Measurements from ENCODE around the gene TMIGD2. TPM values are rescaled to one million over a fixed set of nuclear protein-coding genes. Genes with fewer than 3 reads are reported as not detected.

Gene TMIGD2
- total RNA-seq, 1 donor from 2014 or later: 0.19 TPM

DNA sequence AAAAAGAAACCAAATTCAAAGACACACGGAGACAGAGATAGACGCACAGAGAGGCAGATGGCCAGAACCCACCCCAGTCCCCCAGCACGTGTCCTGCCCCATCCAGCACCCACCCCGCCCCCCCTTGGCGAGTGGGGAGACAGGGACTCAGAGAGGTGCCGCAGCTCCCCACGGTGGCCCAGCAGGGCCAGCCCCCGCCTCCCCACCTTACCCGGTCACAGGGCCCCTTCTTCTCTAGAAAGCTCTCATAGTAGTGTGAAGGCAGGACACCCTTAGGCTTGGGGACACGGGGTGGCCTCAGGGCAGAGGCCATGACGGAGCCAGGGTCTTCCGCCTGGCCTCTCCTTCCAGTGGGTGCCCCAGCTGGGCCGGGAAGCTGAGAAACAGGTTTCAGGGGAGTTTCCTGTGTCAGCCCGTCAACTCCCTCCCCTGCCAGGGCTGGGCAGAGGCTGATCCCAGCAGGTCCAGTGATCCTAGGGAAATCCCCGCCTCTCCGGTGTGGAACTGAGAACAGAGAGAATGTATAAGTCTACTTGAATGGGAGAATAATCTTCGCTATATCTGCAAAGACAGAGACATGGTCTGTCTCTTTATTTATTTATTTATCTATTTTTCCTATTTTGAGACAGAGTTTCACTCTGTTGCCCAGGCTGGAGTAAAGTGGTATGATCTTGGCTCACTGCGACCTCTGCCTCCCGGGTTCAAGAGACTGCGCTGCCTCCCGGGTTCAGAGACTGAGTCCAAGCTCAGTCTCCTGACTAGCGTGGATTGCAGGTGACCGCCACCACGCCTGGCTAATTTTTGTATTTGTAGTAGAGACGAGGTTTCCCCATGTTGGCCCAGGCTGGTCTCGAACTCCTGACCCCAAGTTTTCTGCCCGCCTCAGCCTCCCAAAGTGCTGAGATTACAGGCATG is 36.5 kb upstream of the TMIGD2 start, which contains the start of gene STAP2:
STAP2 (minus strand) TSS at position 387 of the 915 bp plus-strand sequence; CDS start at position 313, 74 bp downstream.
- peak within 1 kb of the TSS; percentile 76 for H3K4me2 ChIP-seq
- TF ChIP-seq EZH2phosphoT487 (IDR thresholded peaks at IDR 0.05) (no peak), EZH2 (IDR thresholded peaks at IDR 0.05) (no peak)
- TF ChIP-seq, protein P1, sequence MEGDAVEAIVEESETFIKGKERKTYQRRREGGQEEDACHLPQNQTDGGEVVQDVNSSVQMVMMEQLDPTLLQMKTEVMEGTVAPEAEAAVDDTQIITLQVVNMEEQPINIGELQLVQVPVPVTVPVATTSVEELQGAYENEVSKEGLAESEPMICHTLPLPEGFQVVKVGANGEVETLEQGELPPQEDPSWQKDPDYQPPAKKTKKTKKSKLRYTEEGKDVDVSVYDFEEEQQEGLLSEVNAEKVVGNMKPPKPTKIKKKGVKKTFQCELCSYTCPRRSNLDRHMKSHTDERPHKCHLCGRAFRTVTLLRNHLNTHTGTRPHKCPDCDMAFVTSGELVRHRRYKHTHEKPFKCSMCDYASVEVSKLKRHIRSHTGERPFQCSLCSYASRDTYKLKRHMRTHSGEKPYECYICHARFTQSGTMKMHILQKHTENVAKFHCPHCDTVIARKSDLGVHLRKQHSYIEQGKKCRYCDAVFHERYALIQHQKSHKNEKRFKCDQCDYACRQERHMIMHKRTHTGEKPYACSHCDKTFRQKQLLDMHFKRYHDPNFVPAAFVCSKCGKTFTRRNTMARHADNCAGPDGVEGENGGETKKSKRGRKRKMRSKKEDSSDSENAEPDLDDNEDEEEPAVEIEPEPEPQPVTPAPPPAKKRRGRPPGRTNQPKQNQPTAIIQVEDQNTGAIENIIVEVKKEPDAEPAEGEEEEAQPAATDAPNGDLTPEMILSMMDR (IDR thresholded peaks at IDR 0.05): no peak
- H3K4me1 ChIP-seq: peaks cover 18% of the 10 kb centered on the region
- H3F3A ChIP-seq (ENCODE audit: low read depth): peaks cover 35% of the 10 kb centered on the region
- H3K27ac ChIP-seq: no peak within 1 kb of the TSS
- peaks cover 18% of the 10 kb centered on the region for H3K27me3 Mint-ChIP-seq (ENCODE audit: insufficient read depth, low read depth)
- H3K27ac Mint-ChIP-seq: peak within 1 kb of the TSS; percentile 88
- H3K4me3 ChIP-seq: peak within 1 kb of the TSS; percentile 35
- peak within 1 kb of the TSS; percentile 58 for H2AFZ ChIP-seq (replicated peaks)
- no peaks in the 10 kb centered on the region for H3K9me3 Mint-ChIP-seq
- H4K20me1 ChIP-seq (ENCODE audit: low read depth): no peaks in the 10 kb centered on the region
- peak within 1 kb of the TSS; percentile 68 for H3K4me3 Mint-ChIP-seq
- H3K36me3 Mint-ChIP-seq: peaks cover 24% of the 10 kb centered on the region
- peak within 1 kb of the TSS; percentile 35 for H3K9ac ChIP-seq
- peaks cover 25% of the 10 kb centered on the region for H3K4me1 Mint-ChIP-seq
- H3K9me3 ChIP-seq (ENCODE audit: low read depth): no peaks in the 10 kb centered on the region
- DNase-seq (ENCODE audit: low spot score): peak; percentile 51
- no peaks in the 10 kb centered on the region for H3K36me3 ChIP-seq
- no peaks in the 10 kb centered on the region for H3K79me2 ChIP-seq (ENCODE audit: low read depth)
- H3K27me3 ChIP-seq: peaks cover 9% of the 10 kb centered on the region

DNA sequence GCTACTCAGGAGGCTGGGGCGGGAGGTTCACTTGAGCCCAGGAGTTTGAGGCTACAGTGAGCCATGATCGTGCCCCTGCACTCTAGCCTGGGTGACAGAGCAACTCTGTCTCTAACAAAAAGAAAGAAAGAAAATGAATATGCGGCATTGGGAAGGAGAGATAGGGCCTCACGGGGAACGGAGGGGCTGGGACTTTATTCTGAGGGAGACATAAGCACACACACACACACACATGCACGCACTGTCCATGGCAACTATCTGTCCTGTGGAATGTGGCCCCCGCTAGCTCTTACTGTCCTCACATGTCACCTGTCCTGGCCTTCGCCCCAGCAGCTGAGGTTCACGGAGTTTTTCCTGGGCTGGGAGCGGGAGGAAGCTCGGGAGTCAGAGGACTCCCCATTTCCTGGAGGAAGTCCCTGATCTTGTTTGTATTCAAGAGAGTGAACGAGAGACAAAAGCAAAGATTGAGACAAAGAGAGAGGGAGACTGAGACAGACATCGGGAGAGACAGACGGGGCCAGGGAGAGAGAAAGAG is 35.8 kb upstream of the TMIGD2 start:
- peaks cover 25% of the 10 kb centered on the region for H3K4me1 Mint-ChIP-seq
- no peaks in the 10 kb centered on the region for H3K9me3 Mint-ChIP-seq
- peak overlapping the region; percentile 74 for H3K27ac Mint-ChIP-seq
- Histone ChIP-seq H3K79me2 (ENCODE audit: low read depth) (no peaks in the 10 kb centered on the region), H3K4me2 (peak overlapping the region; percentile 76), H3K9me3 (ENCODE audit: low read depth) (no peaks in the 10 kb centered on the region), H4K20me1 (ENCODE audit: low read depth) (no peaks in the 10 kb centered on the region), H3K36me3 (no peaks in the 10 kb centered on the region), H3K4me1 (peaks cover 18% of the 10 kb centered on the region), H2AFZ (replicated peaks) (peak overlapping the region; percentile 58), H3K27me3 (peaks cover 9% of the 10 kb centered on the region), H3K9ac (no peak overlapping the region), H3K27ac (no peak overlapping the region), H3F3A (ENCODE audit: low read depth) (peaks cover 31% of the 10 kb centered on the region), H3K4me3 (peak overlapping the region; percentile 35)
- H3K27me3 Mint-ChIP-seq (ENCODE audit: insufficient read depth, low read depth): peaks cover 15% of the 10 kb centered on the region
- H3K36me3 Mint-ChIP-seq: peaks cover 24% of the 10 kb centered on the region
- peak overlapping the region; percentile 68 for H3K4me3 Mint-ChIP-seq
- TF ChIP-seq EZH2 (IDR thresholded peaks at IDR 0.05) (no peak), EZH2phosphoT487 (IDR thresholded peaks at IDR 0.05) (no peak)
- TF ChIP-seq, protein P1 (IDR thresholded peaks at IDR 0.05): no peak
- peak; percentile 42 for DNase-seq (ENCODE audit: low spot score)

DNA sequence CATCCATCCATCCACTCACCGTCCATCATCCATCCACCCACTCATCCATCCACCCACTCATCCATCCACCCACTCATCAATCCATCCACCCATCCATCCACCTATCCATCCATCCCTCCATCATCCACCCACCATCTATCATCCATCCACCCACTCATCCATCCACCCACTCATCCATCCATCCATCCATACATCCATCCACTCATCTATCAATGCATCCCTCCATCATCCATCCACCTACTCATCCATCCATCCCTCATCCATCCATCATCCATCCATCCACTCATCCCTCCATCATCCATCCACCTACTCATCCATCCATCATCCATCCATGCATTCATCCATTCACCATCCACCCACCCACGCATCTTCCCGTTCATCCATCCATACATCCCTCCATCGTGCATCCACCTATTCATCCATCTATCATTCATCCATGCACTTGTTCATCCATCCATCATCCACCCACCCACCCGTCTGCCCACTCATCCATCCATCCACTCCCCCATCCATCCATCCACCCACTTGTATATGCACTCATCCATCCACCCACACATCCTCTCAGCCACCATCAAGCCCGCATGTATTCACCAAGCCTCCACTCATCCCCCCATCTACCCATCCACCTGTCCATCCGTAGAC is 32.9 kb upstream of the TMIGD2 start:
- Mint-ChIP-seq H3K36me3 (peaks cover 24% of the 10 kb centered on the region), H3K9me3 (no peaks in the 10 kb centered on the region), H3K4me1 (peaks cover 18% of the 10 kb centered on the region), H3K4me3 (peak overlapping the region; percentile 5), H3K27me3 (ENCODE audit: insufficient read depth, low read depth) (peaks cover 16% of the 10 kb centered on the region), H3K27ac (no peak overlapping the region)
- H3K79me2 ChIP-seq (ENCODE audit: low read depth): no peaks in the 10 kb centered on the region
- no peak overlapping the region for H3K27ac ChIP-seq
- no peak overlapping the region for H3K9ac ChIP-seq
- H3K4me3 ChIP-seq: no peak overlapping the region
- peaks cover 14% of the 10 kb centered on the region for H3K4me1 ChIP-seq
- no peak overlapping the region for H2AFZ ChIP-seq (replicated peaks)
- peaks cover 9% of the 10 kb centered on the region for H3K27me3 ChIP-seq
- H3K36me3 ChIP-seq: no peaks in the 10 kb centered on the region
- peaks cover 17% of the 10 kb centered on the region for H3F3A ChIP-seq (ENCODE audit: low read depth)
- no peaks in the 10 kb centered on the region for H4K20me1 ChIP-seq (ENCODE audit: low read depth)
- TF ChIP-seq EZH2phosphoT487 (IDR thresholded peaks at IDR 0.05) (no peak), EZH2 (IDR thresholded peaks at IDR 0.05) (no peak)
- H3K9me3 ChIP-seq (ENCODE audit: low read depth): no peaks in the 10 kb centered on the region
- no peak for DNase-seq (ENCODE audit: low spot score)
- no peak overlapping the region for H3K4me2 ChIP-seq

Measured in neural progenitor cell (in vitro differentiated cells).